ENCODE data around the gene VWCE. TPM values are rescaled to one million over a fixed set of nuclear protein-coding genes. Genes with fewer than 3 reads are reported as not detected.

Gene VWCE
- total RNA-seq, 1 experiment from 2014 or later: 20.6 TPM

- Histone ChIP-seq H3K23me2 (ENCODE audit: insufficient read length, low read depth, low read length, poor library complexity, severe bottlenecking) (no peaks in the 10 kb centered on the region), H3K23ac (ENCODE audit: insufficient read length, low read depth, low read length) (no peak overlapping the region), H4K5ac (ENCODE audit: insufficient read length, low read depth, low read length) (no peak overlapping the region), H3K9me3 (ENCODE audit: control insufficient read depth, low read depth, low read length) (no peaks in the 10 kb centered on the region), H4K20me1 (ENCODE audit: control insufficient read depth, insufficient read depth, insufficient read length) (no peaks in the 10 kb centered on the region), H2BK12ac (ENCODE audit: insufficient read length, low read depth, low read length) (no peak overlapping the region), H4K91ac (ENCODE audit: insufficient read length, low read depth, low read length) (no peak overlapping the region), H3K79me2 (ENCODE audit: insufficient read depth, low read length) (no peaks in the 10 kb centered on the region), H3T11ph (ENCODE audit: low read length) (no peak overlapping the region), H3K14ac (ENCODE audit: insufficient read depth, low read length) (no peak overlapping the region), H3K56ac (ENCODE audit: insufficient read length, low read depth, low read length) (no peak overlapping the region), H3K9ac (ENCODE audit: extremely low read depth, insufficient read length, low read length) (no peak overlapping the region), H3K27ac (ENCODE audit: insufficient read length, low read depth, low read length) (no peak overlapping the region), H2AK5ac (ENCODE audit: insufficient read length, low read length) (no peak overlapping the region), H3K4me1 (ENCODE audit: insufficient read depth, low read length) (no peaks in the 10 kb centered on the region), H3K18ac (ENCODE audit: insufficient read length, low read depth, low read length) (no peak overlapping the region), H4K8ac (replicated peaks; ENCODE audit: insufficient read length, low read depth, low read length) (no peak overlapping the region), H3K4ac (ENCODE audit: low read depth, low read length) (no peak overlapping the region), H2BK5ac (ENCODE audit: insufficient read length, low read length) (no peak overlapping the region), H3K79me1 (ENCODE audit: insufficient read depth, low read depth, low read length, poor library complexity, severe bottlenecking) (no peaks in the 10 kb centered on the region), H2BK120ac (ENCODE audit: low read depth, low read length, poor library complexity, severe bottlenecking) (no peak overlapping the region), H3K4me2 (ENCODE audit: insufficient read depth, insufficient read length, low read length) (no peak overlapping the region), H2BK20ac (ENCODE audit: low read depth, low read length, poor library complexity, severe bottlenecking) (no peak overlapping the region), H2BK15ac (ENCODE audit: low read depth, low read length) (no peak overlapping the region), H3K27me3 (ENCODE audit: insufficient read depth, low read length) (no peaks in the 10 kb centered on the region), H2AFZ (ENCODE audit: low read length) (no peak overlapping the region)
- Mint-ChIP-seq H3K9me3 (no peaks in the 10 kb centered on the region), H3K27me3 (ENCODE audit: low read depth) (no peaks in the 10 kb centered on the region), H3K4me3 (no peak overlapping the region), H3K27ac (no peak overlapping the region), H3K4me1 (no peaks in the 10 kb centered on the region), H3K36me3 (ENCODE audit: insufficient read depth in 1 of 3, low read depth in 3 of 3) (peaks cover 31 to 35% (median 34%) of the 10 kb centered on the region in 3 experiments; a peak in 6 of 7 replicates)
- no CpG with 5 or more reads among the region's 7 CpGs for WGBS (ENCODE audit: extremely low coverage, insufficient read length, low lambda C conversion rate)
- TF ChIP-seq CTCF (conservative IDR thresholded peaks at IDR 0.05): no peak
- no peak for DNase-seq
These were observed 14.6 kb upstream of the VWCE start for GRCh38 chr11:61309739-61310138.

All from H9 (cell line).